ENCODE measurements around the gene MRPL49. TPM values are rescaled to one million over a fixed set of nuclear protein-coding genes. Genes with fewer than 3 reads are reported as not detected.
A peak's percentile ranks its signal among the peaks of the same experiment; 100 is the strongest.

MRPL49 gene
- total RNA-seq, 6 donors from 2014 or later, result 15.7 to 78.6 (median 57.1) TPM

DNA sequence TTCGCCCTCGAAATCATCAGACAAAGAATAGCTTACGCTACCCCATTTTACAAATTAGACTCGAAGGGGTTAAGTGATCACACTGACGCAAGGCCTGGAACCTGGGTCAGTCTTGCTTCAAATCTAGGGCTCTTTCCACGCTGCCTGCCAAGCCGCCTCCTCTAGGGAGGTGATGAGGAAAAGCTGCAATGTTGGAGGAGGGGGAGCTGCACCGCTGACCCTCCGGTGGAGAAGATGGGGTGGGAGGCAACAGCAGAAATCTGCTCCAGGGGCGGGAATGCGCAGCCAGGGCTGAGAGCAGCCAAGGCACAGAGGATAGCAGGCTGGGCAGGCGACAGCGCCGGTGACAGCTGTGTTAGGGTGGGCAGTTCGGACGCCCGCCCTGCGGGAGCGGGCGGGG lies 11.6 kb downstream of the MRPL49 start:
- Histone ChIP-seq H3K27me3 (no peaks in the 10 kb centered on the region), H3K4me3 (peak overlapping the region; percentile 67 to 98 (median 88)), H3K9me3 (no peaks in the 10 kb centered on the region), H3K4me1 (peaks cover 24 to 33% (median 27%) of the 10 kb centered on the region in 4 donors), H3K36me3 (peaks cover 23 to 42% (median 40%) of the 10 kb centered on the region in 4 donors), H3K27ac (peak overlapping the region; percentile 97 to 99 (median 98))
- 2 to 3% methylated on average over 18 to 20 of the region's 20 CpGs for WGBS, 2 donors
- peak in 1 of 2 donors; percentile 29 for ATAC-seq (ENCODE audit: low FRiP score in 2 of 2)
- TF ChIP-seq POLR2AphosphoS5 (IDR thresholded peaks at IDR 0.05) (no peak), POLR2A (IDR thresholded peaks at IDR 0.05) (no peak), EP300 (IDR thresholded peaks at IDR 0.05) (no peak)
- TF ChIP-seq, protein P1, sequence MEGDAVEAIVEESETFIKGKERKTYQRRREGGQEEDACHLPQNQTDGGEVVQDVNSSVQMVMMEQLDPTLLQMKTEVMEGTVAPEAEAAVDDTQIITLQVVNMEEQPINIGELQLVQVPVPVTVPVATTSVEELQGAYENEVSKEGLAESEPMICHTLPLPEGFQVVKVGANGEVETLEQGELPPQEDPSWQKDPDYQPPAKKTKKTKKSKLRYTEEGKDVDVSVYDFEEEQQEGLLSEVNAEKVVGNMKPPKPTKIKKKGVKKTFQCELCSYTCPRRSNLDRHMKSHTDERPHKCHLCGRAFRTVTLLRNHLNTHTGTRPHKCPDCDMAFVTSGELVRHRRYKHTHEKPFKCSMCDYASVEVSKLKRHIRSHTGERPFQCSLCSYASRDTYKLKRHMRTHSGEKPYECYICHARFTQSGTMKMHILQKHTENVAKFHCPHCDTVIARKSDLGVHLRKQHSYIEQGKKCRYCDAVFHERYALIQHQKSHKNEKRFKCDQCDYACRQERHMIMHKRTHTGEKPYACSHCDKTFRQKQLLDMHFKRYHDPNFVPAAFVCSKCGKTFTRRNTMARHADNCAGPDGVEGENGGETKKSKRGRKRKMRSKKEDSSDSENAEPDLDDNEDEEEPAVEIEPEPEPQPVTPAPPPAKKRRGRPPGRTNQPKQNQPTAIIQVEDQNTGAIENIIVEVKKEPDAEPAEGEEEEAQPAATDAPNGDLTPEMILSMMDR (IDR thresholded peaks at IDR 0.05), result no peak
- DNase-seq, result no peak

DNA sequence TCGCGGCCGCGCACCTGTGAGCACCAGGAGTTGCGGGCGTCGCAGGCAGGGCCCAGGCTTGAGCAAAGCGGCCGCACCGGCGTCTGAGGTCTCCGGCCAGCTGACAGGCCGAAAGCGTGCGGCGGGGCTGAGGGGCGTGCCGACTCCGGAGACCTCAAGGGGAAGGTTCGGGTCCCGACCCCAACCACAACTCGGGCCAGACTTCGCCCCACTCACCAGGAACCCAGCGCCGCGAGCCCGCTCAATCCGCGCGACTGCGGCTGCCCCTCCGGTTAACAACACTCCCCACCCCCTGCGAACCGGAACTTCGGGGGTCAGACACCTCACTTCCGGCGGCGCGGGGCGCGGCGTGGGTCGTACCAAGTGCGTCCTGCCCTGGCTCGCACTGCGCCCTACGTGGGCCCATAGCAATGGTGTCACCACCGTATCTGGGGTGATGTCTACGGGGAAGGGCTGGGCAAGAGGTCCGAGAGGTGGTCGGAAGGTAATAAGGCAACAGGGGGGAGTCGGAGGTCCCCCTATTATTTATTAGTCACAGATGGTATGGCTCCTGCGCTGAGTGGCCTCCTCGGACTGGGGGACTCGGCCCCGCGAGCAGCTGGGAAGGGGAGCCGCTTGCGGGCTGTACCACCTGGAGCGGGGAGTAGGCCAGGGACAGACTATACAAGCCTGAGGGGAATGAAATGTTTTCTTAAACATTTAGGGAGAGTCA lies 12.3 kb downstream of the MRPL49 start, which contains the start of gene SYVN1:
TSS of gene SYVN1 (minus strand) at position 280 of the 712 bp plus-strand sequence. CDS start 918 bp downstream, outside the sequence.
- 0% methylated on average over 16 to 26 of the region's 60 CpGs for WGBS, 2 donors
- peak; percentile 99 for TF ChIP-seq POLR2AphosphoS5 (IDR thresholded peaks at IDR 0.05)
- TF ChIP-seq POLR2A (IDR thresholded peaks at IDR 0.05), result peak; percentile 77 to 97 (median 94)
- peak in 1 of 4 donors; percentile 75 for TF ChIP-seq EP300 (IDR thresholded peaks at IDR 0.05)
- TF ChIP-seq, protein P1 (IDR thresholded peaks at IDR 0.05), result peak in 2 of 6 experiments; percentile 14 to 24
- Histone ChIP-seq H3K4me3 (peak within 1 kb of the TSS; percentile 67 to 98 (median 88)), H3K27ac (peak within 1 kb of the TSS; percentile 97 to 99 (median 98)), H3K36me3 (peaks cover 20 to 35% (median 33%) of the 10 kb centered on the region in 4 donors), H3K27me3 (no peaks in the 10 kb centered on the region), H3K4me1 (peaks cover 24 to 33% (median 27%) of the 10 kb centered on the region in 4 donors), H3K9me3 (no peaks in the 10 kb centered on the region)
- ATAC-seq (ENCODE audit: low FRiP score in 2 of 2) (peak; percentile 94 to 96), DNase-seq (peak; percentile 90 to 99)

DNA sequence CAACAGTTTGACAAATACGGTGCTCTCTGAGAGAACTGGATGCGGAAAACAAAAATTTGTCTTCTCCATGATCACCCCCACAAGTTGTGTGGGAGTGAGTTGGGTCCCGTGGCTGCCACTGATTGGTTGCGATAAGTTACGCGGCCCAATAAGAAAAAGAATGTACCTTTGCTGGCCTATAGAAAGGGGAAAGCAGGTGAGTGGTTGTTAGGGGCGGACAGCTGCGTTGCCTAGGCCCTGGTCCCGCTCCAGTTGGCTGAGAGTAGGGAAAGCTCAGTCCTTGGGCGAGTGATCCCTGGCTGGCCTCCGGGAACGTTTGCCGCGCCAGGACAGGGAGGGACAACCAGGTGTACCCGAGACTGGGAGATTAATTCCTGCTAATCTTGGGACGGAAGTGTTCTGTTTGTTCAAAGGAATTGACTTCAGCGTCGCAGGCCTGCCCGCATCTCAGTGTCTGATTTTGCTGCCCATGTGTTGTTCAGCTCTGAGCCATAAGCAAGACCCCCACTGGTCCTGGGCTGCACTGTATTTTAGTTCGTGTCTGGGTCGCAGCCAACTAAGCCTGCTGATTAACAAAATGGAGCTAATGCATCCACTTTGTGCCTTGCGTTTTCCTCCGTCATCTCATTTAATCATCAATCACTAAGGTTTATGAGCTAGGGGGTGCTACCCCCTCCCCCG lies 13.0 kb downstream of the MRPL49 start:
- Histone ChIP-seq H3K4me3 (peak overlapping the region; percentile 67 to 98 (median 88)), H3K9me3 (no peaks in the 10 kb centered on the region), H3K4me1 (peaks cover 24 to 33% (median 27%) of the 10 kb centered on the region in 4 donors), H3K36me3 (peaks cover 13 to 28% (median 26%) of the 10 kb centered on the region in 4 donors), H3K27me3 (no peaks in the 10 kb centered on the region), H3K27ac (peak overlapping the region; percentile 97 to 99 (median 98))
- ATAC-seq (ENCODE audit: low FRiP score in 2 of 2) (peak; percentile 93), DNase-seq (peak; percentile 90 to 96)
- 2 to 3% methylated on average over 20 to 24 of the region's 24 CpGs for WGBS, 2 donors
- TF ChIP-seq, protein P1 (IDR thresholded peaks at IDR 0.05), result peak in 1 of 6 experiments; percentile 12
- TF ChIP-seq POLR2A (IDR thresholded peaks at IDR 0.05) (peak in 1 of 4 donors; percentile 40), EP300 (IDR thresholded peaks at IDR 0.05) (no peak), POLR2AphosphoS5 (IDR thresholded peaks at IDR 0.05) (peak; percentile 61 to 66)

DNA sequence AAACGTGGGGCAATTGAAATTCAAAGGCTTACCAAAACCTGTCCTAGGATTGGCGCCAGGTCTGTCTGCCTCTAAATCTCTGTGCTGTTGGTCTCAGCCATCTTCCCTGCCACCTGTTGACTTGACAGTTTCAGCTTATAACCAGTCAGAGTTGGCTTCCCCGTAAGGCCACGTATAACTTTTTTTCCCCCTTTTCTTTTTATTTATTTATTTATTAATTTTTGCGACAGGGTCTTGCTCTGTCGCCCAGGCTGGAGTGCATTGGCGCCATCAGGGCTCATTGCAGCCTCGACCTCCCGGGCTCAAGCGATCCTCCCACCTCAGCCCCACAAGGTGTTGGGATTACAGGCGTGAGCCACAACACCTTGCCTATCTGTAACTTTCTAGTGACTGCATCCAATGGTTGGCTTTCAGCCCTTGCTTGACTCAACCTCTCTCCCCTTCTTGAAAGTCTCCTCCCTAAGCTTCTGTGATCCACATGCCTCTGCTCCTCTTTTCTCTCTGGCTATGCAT lies 13.6 kb downstream of the MRPL49 start:
- 56 to 57% methylated on average over 11 of the region's 11 CpGs for WGBS, 2 donors
- no peak for ATAC-seq (ENCODE audit: low FRiP score in 2 of 2)
- Histone ChIP-seq H3K27me3 (no peaks in the 10 kb centered on the region), H3K9me3 (no peaks in the 10 kb centered on the region), H3K36me3 (peaks cover 7 to 22% (median 20%) of the 10 kb centered on the region in 4 donors), H3K4me1 (peaks cover 24 to 33% (median 27%) of the 10 kb centered on the region in 4 donors), H3K27ac (peak overlapping the region; percentile 97 to 99 (median 98)), H3K4me3 (peak overlapping the region in 3 of 4 donors; percentile 67 to 98 (median 86))
- TF ChIP-seq POLR2A (IDR thresholded peaks at IDR 0.05) (no peak), POLR2AphosphoS5 (IDR thresholded peaks at IDR 0.05) (no peak), EP300 (IDR thresholded peaks at IDR 0.05) (no peak)
- TF ChIP-seq, protein P1 (IDR thresholded peaks at IDR 0.05), result no peak
- no peak for DNase-seq

All from upper lobe of left lung (tissue), 6 donors.